HG03135 (cell line): Measurements from ENCODE around the gene TBC1D19.
"Not testable (repeated sequence)": the region's sequence is repeated elsewhere in the genome, so short reads cannot be mapped to it uniquely, and the experiment has no call there.

ENCODE experiments used
- ATAC-seq: cut with Tn5 transposase; IDR thresholded peaks from one replicate; pipeline ENCODE4 v1.9.1; 2021; ENCODE audit warnings: mild to moderate bottlenecking, moderate library complexity; ENCODE audit not compliant: unreplicated experiment

Gene TBC1D19

GRCh38 chr4:26594778-26595177 lies 10.9 kb downstream of the TBC1D19 start:
- ATAC-seq, result no peak

GRCh38 chr4:26596843-26597242 lies 13.0 kb downstream of the TBC1D19 start:
- ATAC-seq, result no peak

GRCh38 chr4:26601204-26601603 lies 17.3 kb downstream of the TBC1D19 start:
- no peak for ATAC-seq

GRCh38 chr4:26607776-26608175 lies 23.9 kb downstream of the TBC1D19 start:
- ATAC-seq, result no peak

- ATAC-seq, result no peak
These were observed 25.5 kb downstream of the TBC1D19 start for GRCh38 chr4:26609391-26609790.

GRCh38 chr4:26609868-26610267 lies 26.0 kb downstream of the TBC1D19 start:
- ATAC-seq, result no peak

GRCh38 chr4:26611372-26611771 lies 27.5 kb downstream of the TBC1D19 start:
- no peak for ATAC-seq

GRCh38 chr4:26611885-26612284 lies 28.0 kb downstream of the TBC1D19 start:
- ATAC-seq, result no peak

GRCh38 chr4:26613237-26613636 lies 29.4 kb downstream of the TBC1D19 start:
- no peak for ATAC-seq

GRCh38 chr4:26613735-26614134 lies 29.9 kb downstream of the TBC1D19 start:
- ATAC-seq, result no peak

GRCh38 chr4:26619784-26620183 lies 35.9 kb downstream of the TBC1D19 start:
- no peak for ATAC-seq

GRCh38 chr4:26621366-26621765 lies 37.5 kb downstream of the TBC1D19 start:
- no peak for ATAC-seq

GRCh38 chr4:26622913-26623312 lies 39.0 kb downstream of the TBC1D19 start:
- ATAC-seq, result no peak

- ATAC-seq, result not testable (repeated sequence)
These were observed 42.8 kb downstream of the TBC1D19 start for GRCh38 chr4:26626658-26627057.

GRCh38 chr4:26632916-26633315 lies 49.0 kb downstream of the TBC1D19 start:
- ATAC-seq, result no peak

- no peak for ATAC-seq
These were observed 50.4 kb downstream of the TBC1D19 start for GRCh38 chr4:26634237-26634636.

GRCh38 chr4:26636458-26636857 lies 52.6 kb downstream of the TBC1D19 start:
- ATAC-seq, result no peak

GRCh38 chr4:26640639-26641038 lies 56.8 kb downstream of the TBC1D19 start:
- ATAC-seq, result not testable (repeated sequence)

GRCh38 chr4:26647523-26648224 lies 63.8 kb downstream of the TBC1D19 start:
- no peak for ATAC-seq

- no peak for ATAC-seq
These were observed 64.4 kb downstream of the TBC1D19 start for GRCh38 chr4:26648260-26648659.

- ATAC-seq, result no peak
These were observed 76.4 kb downstream of the TBC1D19 start for GRCh38 chr4:26660261-26660660.

GRCh38 chr4:26663888-26664287 lies 80.0 kb downstream of the TBC1D19 start:
- ATAC-seq, result no peak

- ATAC-seq, result no peak
These were observed 87.1 kb downstream of the TBC1D19 start for GRCh38 chr4:26670903-26671537.
